HG03432 (cell line): ENCODE measurements around the gene SYTL5.

Source experiments
- ATAC-seq: cut with Tn5 transposase; IDR thresholded peaks from one replicate; pipeline ENCODE4 v1.9.1; 2021; ENCODE audit warnings: mild to moderate bottlenecking, moderate library complexity; ENCODE audit not compliant: unreplicated experiment

Gene SYTL5

DNA sequence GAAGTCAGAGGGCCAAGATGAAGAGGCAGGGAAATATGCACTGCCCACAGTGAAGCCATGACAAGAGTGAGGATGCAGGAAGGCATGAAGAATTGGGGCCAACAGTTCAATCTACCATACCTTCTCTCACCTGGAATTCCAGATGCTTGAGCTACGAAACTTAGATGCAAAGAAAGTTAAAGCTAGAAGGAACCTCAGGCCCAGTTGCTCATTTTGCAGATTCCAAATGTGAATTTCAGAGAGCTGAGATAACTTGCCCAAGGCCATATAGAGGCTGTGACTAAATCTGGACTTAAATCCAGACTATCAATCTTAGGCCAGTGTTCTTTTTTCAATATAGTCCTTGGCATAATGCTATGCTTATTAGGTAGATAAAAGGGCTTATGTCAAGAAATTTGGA, 121.6 kb downstream of the SYTL5 start:
- no peak for ATAC-seq

DNA sequence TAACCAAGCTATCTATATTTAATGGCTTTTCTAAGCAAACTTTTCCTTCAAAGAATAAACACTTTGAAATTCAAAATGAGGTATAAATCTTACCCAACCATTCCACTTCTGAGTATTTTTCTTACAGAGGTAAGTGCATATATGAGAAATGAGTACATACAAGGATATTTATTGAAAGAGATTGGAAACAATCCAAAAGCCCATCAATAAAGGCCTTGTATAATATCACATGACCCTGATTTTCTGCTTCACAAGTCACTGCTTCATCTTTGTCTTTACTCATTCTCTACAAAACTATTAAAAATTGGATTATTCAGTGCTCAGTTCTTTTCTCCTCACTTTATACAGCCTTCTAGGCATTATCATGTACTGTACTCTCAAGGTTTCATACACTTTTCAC, 123.0 kb downstream of the SYTL5 start:
- no peak for ATAC-seq

DNA sequence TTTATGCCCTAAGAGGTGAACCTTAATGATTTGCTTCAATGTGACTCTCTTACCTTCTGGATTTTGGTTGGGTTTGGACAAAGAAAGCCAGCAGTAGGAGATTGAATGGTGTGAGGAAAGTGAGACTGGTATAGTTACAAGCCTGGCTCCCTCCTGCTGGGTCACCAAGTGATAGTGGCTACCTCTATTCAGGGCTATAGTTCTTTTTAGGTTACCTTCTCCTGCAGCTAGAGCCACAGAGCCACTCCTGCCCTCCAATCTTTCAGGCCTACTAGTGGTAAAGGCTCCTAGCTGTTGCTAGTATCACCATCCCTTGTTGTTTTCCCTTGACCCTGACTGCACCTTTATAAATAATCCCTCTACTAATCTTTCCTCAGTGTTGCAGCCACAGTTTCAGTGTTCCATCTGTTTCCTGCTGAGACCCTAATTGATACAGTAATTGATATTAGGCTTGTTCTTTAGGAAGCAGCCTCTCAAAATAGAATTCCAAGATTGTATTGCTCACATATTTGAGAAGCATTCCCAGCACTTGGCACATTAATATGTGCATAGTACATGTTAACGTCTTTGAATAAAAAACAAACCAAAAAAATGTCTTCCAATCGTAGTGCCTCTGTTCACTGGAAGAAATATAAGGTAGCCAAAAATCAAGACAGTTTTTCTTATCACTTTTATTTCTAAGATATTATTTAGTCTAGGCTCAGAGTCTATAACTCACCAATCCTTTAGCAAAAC, 132.0 kb downstream of the SYTL5 start:
- no peak for ATAC-seq

DNA sequence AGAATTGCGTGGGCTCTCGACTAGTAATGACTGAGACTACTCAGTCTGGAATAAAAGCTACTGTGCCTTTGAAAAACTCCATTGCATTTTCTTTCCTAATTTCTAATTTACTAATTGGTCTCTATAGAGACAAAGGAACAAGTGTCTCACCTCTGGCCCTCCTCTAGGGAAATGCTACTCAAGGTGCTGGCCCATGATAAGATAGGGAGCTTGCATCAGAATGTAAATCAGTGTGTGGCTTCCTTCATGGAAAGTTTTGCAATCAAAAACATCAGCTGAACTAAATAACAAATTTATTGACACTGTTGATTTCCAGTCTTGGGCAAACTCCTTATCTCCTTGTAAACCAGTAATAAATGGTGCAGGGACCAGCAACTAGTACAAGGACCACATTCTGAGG, 132.5 kb downstream of the SYTL5 start:
- ATAC-seq: no peak

DNA sequence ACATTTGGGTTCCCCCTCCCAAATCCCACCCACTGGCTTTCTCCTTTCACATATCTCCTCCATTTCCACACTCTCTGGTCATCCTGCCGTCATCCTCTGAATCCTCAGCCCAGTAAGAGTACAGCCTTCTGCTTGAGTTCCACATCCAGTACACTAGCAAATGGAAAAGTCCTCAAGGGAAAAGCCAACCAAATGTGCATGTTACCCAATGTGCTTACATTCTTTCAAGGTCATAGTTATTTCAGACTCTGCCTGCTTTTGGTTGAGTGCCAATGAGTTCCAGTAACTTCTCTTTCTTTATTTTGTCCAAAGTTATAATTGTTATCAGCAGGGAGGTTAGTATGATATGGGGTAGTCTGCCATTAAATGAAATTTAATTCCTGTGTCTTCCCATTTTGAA, 136.3 kb downstream of the SYTL5 start:
- ATAC-seq: no peak

DNA sequence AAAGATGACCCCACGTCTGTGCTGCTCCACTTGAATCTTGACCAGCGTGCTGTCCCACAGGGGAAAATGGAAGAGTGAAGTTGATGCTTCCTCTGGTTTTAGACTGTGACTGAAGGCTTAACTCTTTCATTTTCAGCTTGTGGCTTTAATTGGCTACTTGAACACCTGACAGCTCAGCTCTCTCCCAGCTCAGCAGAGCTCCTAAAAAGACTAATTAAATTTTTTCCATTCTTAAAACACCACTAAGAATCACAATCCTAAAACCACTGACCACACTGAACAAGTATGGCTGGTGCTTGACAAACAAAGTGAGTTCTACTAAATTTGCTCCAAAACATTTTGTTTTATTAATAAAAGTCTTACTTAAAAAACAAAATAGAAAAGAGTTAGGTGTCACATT, 142.7 kb downstream of the SYTL5 start:
- no peak for ATAC-seq

DNA sequence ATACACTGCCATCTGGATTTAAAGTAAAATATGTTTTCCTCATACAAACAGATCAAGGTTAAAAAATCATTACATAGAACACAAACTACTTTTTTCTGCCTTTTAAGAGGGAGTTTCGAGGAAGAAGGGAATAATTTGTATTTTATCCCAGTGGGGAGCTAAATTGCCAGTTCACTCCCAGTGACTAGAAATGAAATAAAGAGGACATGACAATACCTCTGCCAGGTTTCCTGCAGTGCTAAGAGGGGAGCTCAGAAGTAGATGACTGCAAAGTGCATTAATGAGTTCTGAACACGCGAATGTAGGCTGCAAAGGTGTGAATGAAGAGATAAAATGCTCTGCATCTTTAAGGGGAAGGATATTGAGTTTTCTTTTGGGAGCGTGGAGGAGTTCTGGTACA, 144.6 kb downstream of the SYTL5 start:
- ATAC-seq: no peak

DNA sequence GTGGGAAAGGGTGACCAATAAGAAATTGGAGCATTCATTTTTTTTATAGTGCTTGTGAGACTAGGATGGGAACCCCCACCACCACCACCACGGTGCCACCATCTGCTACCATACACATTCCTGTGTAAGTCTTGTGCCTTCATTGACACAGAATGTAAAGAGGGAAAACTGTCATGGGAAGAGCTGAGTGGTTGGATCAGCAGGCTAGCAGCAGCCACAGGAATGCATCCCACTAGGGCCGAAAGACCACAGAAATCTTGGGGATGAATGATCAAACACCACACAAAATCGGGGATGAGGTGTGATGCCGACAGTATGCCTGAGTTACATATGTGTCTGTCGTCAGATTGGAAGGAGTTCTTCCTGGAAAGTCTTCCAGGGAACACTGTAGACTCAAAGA, 145.1 kb downstream of the SYTL5 start:
- ATAC-seq: no peak

DNA sequence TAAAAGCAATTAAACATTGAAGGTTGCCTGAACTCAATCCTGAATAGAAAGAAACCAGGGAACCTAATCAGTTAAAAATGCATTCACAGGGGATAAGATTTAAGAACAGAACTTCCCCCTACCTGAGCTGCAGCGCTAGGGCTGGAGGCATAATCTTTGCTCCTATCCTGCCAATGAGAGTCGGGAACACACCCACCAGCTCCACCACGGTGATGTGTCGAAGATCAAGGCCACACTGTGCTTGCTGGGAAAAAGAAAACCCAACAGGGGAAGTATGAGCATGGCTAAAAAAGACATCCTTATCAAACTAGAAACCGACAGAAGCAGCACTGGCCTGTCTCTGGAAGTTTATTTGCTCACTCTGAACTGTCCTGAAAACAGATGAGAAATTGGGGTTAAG, 148.0 kb downstream of the SYTL5 start:
- no peak for ATAC-seq

DNA sequence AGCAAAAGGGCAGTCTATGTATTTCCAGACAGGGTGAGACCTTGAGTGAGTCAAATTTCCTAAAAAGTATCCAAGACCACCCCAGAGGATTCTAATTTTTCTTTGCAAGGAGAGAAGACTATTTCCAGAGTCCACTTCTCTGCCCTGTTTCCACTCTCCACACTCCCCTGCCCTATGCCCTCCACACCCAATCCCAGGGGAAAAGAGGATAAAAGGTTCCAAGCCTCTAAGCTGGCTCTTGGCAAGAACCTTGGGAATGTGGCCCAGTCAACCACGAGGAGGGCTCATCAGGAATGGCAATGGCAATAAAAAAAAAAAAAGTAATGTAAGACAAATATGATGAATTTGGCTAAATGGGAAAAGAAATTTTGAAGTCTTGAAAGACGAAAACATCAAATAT, 148.5 kb downstream of the SYTL5 start:
- ATAC-seq: no peak

DNA sequence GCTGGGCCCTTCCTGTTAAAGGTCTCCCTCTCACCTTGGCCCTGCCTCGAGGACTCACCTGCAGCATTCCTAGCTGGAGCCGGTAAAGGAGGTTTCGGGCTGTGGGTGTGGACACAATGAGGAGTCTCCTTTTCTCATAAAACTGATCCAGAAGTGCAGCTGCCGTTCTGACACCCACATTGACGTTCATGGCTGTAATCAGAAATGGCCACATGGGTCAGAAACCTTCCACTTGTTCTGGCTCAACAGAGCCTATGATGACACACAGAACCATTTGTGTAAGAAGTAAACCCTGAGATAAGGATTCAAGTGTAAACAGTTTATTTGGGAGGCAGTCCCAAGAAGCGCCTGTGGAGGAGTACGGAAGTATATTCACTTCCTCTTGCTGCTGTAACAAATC, 150.5 kb downstream of the SYTL5 start:
- ATAC-seq: no peak

DNA sequence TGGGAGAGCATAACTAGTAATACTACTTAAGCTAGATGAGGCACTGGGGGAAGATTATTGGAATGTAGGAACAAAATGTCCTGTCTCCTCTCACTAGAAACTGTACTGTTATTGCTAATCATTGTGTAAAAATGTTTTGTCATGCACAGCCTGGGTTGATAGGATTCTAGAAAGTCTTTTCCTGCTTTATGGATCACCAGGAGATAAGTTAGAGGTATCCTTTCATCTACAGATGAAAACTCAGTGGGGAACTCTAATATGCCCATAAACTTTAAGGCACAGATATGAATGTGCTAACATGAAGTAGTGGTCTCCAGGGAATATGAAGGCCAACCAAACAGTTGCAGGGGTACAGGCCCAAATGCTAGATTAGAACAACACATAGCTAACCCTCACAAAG, 156.8 kb downstream of the SYTL5 start:
- ATAC-seq: no peak

DNA sequence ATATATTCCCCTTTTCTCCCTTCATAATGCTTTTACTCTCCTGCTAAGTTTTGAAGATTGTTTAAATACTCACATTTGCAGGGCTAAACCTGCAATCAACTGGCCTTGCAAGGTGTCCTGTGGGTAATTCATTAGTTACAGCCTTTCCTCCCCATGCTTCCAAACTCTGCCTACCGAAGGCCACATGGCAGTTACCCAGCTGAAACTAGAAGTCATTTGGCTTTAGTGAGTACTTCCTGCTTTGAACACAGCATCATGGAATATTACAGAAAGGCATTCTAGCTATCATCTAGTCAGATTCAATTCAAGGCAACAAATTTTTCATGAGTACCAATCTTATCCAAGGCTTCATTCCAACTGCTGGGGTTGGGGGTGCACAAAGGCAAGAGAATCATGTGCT, 158.7 kb downstream of the SYTL5 start:
- ATAC-seq: no peak

DNA sequence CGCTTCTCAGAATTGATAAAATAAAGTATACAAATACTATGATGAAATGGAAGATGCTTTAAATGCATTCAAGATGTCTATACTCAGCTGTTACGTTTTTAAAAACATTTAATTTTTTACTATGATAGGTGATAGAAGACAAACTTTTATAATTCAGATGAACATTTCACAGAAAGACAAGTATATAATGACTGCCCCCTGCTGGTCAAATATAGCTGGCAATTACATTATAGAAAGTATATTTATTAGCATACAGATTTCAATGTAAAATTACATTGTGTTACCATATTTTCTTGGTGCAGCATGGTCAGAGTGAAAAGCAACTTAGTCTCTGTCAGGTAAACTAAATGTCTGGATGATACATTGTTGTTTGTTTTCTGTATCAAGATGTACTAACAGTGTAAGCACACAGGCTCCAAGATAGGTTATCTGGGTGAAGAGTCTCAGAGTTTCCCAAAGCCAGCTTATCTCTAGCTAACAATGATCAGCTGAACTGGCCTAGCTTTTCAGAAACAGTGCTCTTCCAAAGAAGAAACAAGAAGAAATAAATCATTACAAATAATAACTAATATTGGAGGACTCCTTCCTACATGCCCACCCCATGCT, 160.2 kb downstream of the SYTL5 start:
- no peak for ATAC-seq

DNA sequence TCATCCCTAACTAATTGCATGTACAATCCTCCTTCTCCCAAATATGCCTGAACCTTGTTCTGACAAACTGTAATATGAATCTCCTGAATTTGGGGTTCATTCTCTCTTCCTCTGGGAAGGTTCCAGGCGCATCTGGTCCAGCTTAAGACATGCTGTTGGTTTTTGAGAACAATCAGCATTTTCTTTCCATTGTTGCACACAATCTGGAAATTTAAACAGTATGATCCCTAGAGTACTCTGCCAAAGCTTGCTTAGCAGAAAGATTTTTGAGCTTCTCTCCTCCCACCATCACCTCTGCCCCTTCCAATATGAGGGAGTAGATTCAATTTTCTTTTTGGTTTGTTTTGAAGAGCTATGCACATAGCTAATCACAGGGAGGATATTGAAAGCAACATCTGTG, 164.2 kb downstream of the SYTL5 start:
- ATAC-seq: no peak

DNA sequence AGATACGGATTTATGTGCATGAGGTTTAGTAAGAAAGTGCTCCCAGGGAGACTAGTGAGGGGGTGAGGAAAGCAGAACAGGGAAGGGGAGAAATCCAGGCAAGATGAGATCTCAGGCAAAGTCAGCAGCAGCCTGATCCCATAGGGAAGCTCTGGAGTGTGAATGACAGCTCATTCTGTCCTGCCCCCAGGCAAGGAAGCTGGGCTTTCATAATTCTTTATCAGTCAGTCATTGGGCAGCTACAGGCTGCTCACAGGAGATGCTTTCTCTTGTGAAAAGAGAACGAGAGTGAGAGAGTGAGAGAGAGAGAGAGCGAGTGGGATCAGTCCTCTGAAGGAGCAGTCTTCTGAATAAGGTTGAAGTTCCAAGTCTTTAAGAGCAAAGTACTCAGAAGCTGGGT, 166.2 kb downstream of the SYTL5 start:
- no peak for ATAC-seq

DNA sequence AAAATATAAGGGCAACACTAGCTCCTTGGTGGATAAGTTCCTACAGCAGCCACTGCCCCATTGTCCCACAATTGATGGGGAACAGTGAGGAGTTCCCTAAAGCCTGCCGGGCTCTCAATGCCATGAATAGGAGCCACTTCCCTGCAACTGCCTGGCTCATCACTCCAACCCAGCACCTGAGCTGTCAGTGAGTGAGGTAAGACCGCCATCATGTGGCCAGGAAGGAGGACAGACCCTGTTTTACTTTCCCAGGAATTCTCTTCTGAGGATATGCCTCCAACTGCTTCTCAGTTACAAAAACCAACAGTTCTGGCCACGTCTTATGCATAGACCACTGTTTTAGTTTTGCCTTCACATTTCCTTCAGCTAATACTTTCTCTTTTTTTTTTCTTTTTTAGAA, 168.8 kb downstream of the SYTL5 start:
- no peak for ATAC-seq

DNA sequence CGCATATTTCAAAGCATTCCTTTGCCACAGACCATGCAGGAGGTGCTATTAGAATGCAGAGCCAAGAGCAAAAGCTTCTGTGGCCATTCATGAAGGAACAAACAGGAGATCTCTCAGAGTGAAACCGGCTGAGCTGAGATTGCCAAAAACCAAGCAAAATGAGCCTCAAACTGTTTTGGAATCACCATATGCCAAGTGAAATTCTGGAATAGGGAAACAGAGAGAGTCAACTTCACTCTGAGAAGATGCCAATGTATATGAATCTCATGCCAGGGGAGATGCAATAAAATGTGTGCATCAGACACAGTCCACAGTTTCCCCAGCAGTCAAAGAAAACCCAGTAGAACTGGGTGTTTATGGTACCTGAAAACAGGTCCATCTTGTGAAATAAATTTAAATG, 172.0 kb downstream of the SYTL5 start:
- ATAC-seq: no peak
